Stimulated activated CD8-positive, alpha-beta memory T cell treated with anti-CD3 and anti-CD28 coated beads, Interleukin-15, amount 100 ng/mL, for 48 hours (primary cell): ENCODE data around the gene SMIM12.

Source experiments
- DNase-seq, 2 donors: peaks; one replicate each; pipeline ENCODE4 v3.0.0-alpha.2; 2020; ENCODE audit warnings: low read depth in 2 of 2

SMIM12 gene

GRCh38 chr1:34874296-34874952 lies 14.9 kb upstream of the SMIM12 start:
- no peak for DNase-seq

GRCh38 chr1:34872133-34872503 lies 12.6 kb upstream of the SMIM12 start:
- DNase-seq = no peak

GRCh38 chr1:34871443-34872132 lies 12.0 kb upstream of the SMIM12 start:
- no peak for DNase-seq

- no peak for DNase-seq
Observed at GRCh38 chr1:34870395-34870794, 10.8 kb upstream of the SMIM12 start.

GRCh38 chr1:34869760-34870159 lies 10.2 kb upstream of the SMIM12 start:
- DNase-seq = no peak

- DNase-seq = no peak
Observed at GRCh38 chr1:34868230-34869049, 8.9 kb upstream of the SMIM12 start.

- DNase-seq = no peak
Observed at GRCh38 chr1:34867415-34867814, 7.9 kb upstream of the SMIM12 start.

GRCh38 chr1:34866762-34867109 lies 7.2 kb upstream of the SMIM12 start:
- DNase-seq = no peak

GRCh38 chr1:34865981-34866761 lies 6.6 kb upstream of the SMIM12 start:
- DNase-seq = peak; percentile 86 to 87

GRCh38 chr1:34865573-34865972 lies 6.0 kb upstream of the SMIM12 start:
- no peak for DNase-seq

GRCh38 chr1:34864759-34865158 lies 5.2 kb upstream of the SMIM12 start:
- DNase-seq = no peak

GRCh38 chr1:34863501-34863900 lies 4.0 kb upstream of the SMIM12 start:
- DNase-seq = no peak

GRCh38 chr1:34858901-34859445 lies 576 bp downstream of the SMIM12 start:
- DNase-seq = peak in 1 of 2 donors; percentile 12

GRCh38 chr1:34856697-34857096 lies 2.9 kb downstream of the SMIM12 start:
- DNase-seq = no peak

GRCh38 chr1:34852677-34853217 lies 6.8 kb downstream of the SMIM12 start:
- DNase-seq = peak; percentile 82 to 84

GRCh38 chr1:34851431-34852105 lies 8.0 kb downstream of the SMIM12 start:
- no peak for DNase-seq

GRCh38 chr1:34850382-34850781 lies 9.2 kb downstream of the SMIM12 start:
- DNase-seq = no peak

- DNase-seq = no peak
Observed at GRCh38 chr1:34847094-34847493, 12.5 kb downstream of the SMIM12 start.

GRCh38 chr1:34846265-34846664 lies 13.3 kb downstream of the SMIM12 start:
- DNase-seq = no peak

GRCh38 chr1:34845131-34845901 lies 14.2 kb downstream of the SMIM12 start:
- no peak for DNase-seq
